Glutamatergic neuron (in vitro differentiated cells): Measurements from ENCODE around the gene SAP30BP. TPM values are rescaled to one million over a fixed set of nuclear protein-coding genes. Genes with fewer than 3 reads are reported as not detected.

ENCODE experiments used
- DNase-seq: peaks from one replicate; pipeline ENCODE4 v3.0.0; 2022
- H3K27ac Mint-ChIP-seq: one replicate; pipeline ENCODE4 v1.8.0; 2020; ENCODE audit warnings: mild to moderate bottlenecking, mixed read lengths, inconsistent platforms; ENCODE audit not compliant: unreplicated experiment
- H3K27me3 Mint-ChIP-seq: one replicate; pipeline ENCODE4 v1.8.0; 2020; ENCODE audit warnings: mild to moderate bottlenecking, moderate library complexity, mixed read lengths, inconsistent platforms; ENCODE audit not compliant: unreplicated experiment
- H3K36me3 Mint-ChIP-seq: one replicate; pipeline ENCODE4 v1.8.0; 2020; ENCODE audit warnings: mild to moderate bottlenecking, mixed read lengths, inconsistent platforms; ENCODE audit not compliant: unreplicated experiment
- H3K4me1 Mint-ChIP-seq: one replicate; pipeline ENCODE4 v1.8.0; 2020; ENCODE audit warnings: mild to moderate bottlenecking, low read depth, mixed read lengths, inconsistent platforms; ENCODE audit not compliant: unreplicated experiment
- H3K4me3 Mint-ChIP-seq: one replicate; pipeline ENCODE4 v1.8.0; 2020; ENCODE audit warnings: mild to moderate bottlenecking, mixed read lengths, inconsistent platforms; ENCODE audit not compliant: unreplicated experiment
- H3K9me3 Mint-ChIP-seq: one replicate; pipeline ENCODE4 v1.8.0; 2020; ENCODE audit warnings: mild to moderate bottlenecking, moderate library complexity, mixed read lengths, inconsistent platforms; ENCODE audit not compliant: unreplicated experiment
- total RNA-seq: library from RNA; stranded (reverse); fragmentation: NEBNext Ultra II Directional; extraction: Animal tissue kit (Norgen Biotek cat#: 25700); gene quantifications from one replicate; pipeline ENCODE4 v1.2.1, GENCODE V29; 2021; ENCODE audit not compliant: unreplicated experiment
- TF ChIP-seq, protein P1 (sequence below): fragments of 200-600 bp; sonication (generic); IDR thresholded peaks from one replicate; pipeline ENCODE4 v1.5.0; 2021; ENCODE audit not compliant: partially characterized antibody, unreplicated experiment

The SAP30BP gene
- total RNA-seq, 1 donor from 2014 or later, result 115 TPM

DNA sequence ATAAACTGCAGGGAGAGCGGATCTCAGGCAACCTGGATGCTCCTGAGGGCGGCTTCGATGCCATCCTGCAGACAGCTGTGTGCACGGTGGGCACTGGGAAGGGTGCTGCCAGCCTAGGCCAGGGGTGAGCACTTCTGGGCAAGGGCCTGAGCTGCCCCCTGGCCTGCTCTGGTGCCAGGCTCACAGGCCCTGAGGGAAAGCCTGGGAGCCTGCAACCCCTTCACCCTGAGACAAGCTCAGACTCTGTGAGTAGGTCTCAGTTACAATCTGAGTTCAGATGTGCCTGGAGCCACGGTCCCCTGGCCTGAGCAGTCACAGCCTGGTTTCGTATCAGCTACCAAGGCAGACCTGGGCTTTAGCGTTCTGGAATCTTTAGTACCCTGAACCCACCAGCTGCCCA lies 62.2 kb downstream of the SAP30BP start:
- no peaks in the 10 kb centered on the region for H3K4me1 Mint-ChIP-seq
- H3K9me3 Mint-ChIP-seq, result no peaks in the 10 kb centered on the region
- no peak for DNase-seq
- peaks cover 2% of the 10 kb centered on the region for H3K27me3 Mint-ChIP-seq
- TF ChIP-seq, protein P1, sequence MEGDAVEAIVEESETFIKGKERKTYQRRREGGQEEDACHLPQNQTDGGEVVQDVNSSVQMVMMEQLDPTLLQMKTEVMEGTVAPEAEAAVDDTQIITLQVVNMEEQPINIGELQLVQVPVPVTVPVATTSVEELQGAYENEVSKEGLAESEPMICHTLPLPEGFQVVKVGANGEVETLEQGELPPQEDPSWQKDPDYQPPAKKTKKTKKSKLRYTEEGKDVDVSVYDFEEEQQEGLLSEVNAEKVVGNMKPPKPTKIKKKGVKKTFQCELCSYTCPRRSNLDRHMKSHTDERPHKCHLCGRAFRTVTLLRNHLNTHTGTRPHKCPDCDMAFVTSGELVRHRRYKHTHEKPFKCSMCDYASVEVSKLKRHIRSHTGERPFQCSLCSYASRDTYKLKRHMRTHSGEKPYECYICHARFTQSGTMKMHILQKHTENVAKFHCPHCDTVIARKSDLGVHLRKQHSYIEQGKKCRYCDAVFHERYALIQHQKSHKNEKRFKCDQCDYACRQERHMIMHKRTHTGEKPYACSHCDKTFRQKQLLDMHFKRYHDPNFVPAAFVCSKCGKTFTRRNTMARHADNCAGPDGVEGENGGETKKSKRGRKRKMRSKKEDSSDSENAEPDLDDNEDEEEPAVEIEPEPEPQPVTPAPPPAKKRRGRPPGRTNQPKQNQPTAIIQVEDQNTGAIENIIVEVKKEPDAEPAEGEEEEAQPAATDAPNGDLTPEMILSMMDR, result no peak
- no peak overlapping the region for H3K4me3 Mint-ChIP-seq
- no peak overlapping the region for H3K27ac Mint-ChIP-seq
- H3K36me3 Mint-ChIP-seq, result no peaks in the 10 kb centered on the region

DNA sequence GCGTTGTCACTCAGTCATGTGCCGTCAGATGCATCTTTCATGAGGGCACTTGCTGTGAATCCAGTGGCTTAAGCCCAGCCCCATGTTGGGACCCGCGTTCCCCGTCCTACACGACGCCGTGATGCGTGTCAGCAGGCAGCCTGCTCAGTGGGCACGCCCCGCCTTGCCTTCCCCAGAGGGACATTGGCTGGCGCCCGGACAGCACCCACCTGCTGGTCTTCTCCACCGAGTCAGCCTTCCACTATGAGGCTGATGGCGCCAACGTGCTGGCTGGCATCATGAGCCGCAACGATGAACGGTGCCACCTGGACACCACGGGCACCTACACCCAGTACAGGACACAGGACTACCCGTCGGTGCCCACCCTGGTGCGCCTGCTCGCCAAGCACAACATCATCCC lies 62.9 kb downstream of the SAP30BP start:
- TF ChIP-seq, protein P1, result no peak
- Mint-ChIP-seq H3K27ac (no peak overlapping the region), H3K36me3 (no peaks in the 10 kb centered on the region), H3K9me3 (no peaks in the 10 kb centered on the region), H3K4me3 (no peak overlapping the region), H3K4me1 (no peaks in the 10 kb centered on the region), H3K27me3 (peaks cover 2% of the 10 kb centered on the region)
- no peak for DNase-seq

DNA sequence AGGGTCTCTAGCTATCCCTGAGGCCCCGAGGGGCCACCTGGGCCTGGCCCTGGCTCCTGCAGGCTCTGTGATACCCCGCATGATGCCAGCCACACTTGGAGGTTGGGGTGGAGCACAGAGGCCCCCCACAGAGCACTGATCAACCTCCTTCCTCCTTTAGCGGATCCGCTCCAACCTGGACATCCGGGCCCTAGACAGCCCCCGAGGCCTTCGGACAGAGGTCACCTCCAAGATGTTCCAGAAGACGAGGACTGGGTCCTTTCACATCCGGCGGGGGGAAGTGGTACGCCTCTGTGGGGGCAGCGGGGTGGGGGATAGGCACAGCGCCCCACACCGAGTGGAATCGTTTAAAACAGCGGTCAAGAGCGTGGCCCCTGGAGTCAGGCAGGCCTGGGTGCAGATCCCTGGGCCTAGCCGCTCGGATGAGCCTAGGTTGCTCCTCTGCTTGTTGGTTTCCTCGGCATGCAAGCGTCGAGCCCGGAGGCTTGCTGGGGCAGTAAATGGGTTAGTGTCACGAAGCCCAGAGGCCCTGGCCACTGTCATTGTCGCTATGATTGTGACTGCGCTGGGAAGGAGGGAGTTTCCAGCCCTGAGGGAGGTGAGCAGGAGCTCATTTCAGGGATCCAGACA lies 64.1 kb downstream of the SAP30BP start:
- TF ChIP-seq, protein P1, result no peak
- Mint-ChIP-seq H3K36me3 (peaks cover 4% of the 10 kb centered on the region), H3K27me3 (peaks cover 5% of the 10 kb centered on the region), H3K4me1 (no peaks in the 10 kb centered on the region), H3K27ac (no peak overlapping the region), H3K9me3 (peaks cover 3% of the 10 kb centered on the region), H3K4me3 (no peak overlapping the region)
- DNase-seq, result no peak

DNA sequence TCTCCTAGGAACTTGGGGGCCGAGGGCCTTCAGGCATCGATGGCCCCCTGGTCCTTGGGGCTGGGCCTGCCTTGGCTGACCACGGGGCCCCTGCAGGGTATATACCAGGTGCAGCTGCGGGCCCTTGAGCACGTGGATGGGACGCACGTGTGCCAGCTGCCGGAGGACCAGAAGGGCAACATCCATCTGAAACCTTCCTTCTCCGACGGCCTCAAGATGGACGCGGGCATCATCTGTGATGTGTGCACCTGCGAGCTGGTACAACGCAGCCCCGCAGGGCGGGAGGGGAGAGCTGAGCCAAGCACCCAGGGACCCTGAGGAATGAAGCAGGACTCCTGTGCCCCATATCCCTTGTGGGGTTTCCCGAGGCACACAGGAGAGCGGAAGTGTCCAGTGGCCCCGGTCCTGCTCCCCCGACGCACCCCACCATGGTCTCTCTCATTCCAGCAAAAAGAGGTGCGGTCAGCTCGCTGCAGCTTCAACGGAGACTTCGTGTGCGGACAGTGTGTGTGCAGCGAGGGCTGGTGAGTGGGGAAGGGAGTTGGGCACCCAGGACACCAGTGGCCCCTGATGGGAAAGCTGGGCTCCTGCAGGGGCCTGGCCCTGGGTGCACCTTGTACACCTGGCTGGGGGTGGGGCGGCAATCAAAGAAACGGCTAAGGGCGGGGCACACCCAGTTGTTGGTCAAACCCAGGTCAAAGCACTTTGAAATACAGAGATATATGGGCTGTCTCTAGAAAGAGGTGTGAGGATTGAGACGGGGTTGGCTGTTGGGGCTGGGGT lies 64.8 kb downstream of the SAP30BP start:
- Mint-ChIP-seq H3K36me3 (peaks cover 4% of the 10 kb centered on the region), H3K4me1 (no peaks in the 10 kb centered on the region), H3K9me3 (peaks cover 3% of the 10 kb centered on the region), H3K4me3 (no peak overlapping the region), H3K27ac (no peak overlapping the region), H3K27me3 (peaks cover 5% of the 10 kb centered on the region)
- no peak for DNase-seq
- TF ChIP-seq, protein P1, result no peak

DNA sequence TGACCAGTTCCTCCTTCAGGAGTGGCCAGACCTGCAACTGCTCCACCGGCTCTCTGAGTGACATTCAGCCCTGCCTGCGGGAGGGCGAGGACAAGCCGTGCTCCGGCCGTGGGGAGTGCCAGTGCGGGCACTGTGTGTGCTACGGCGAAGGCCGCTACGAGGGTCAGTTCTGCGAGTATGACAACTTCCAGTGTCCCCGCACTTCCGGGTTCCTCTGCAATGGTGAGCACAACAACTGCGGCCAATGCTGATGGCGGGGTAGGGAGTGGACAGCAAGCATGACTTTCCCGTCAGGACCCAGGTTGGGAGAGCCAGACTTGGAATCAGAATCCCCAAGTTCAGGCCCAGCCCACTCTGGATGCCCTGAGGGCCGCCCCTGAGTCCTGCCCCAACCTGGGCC lies 66.3 kb downstream of the SAP30BP start:
- peaks cover 5% of the 10 kb centered on the region for H3K27me3 Mint-ChIP-seq
- no peak for DNase-seq
- TF ChIP-seq, protein P1, result no peak
- H3K27ac Mint-ChIP-seq, result no peak overlapping the region
- no peaks in the 10 kb centered on the region for H3K4me1 Mint-ChIP-seq
- no peak overlapping the region for H3K4me3 Mint-ChIP-seq
- peaks cover 4% of the 10 kb centered on the region for H3K36me3 Mint-ChIP-seq
- peaks cover 5% of the 10 kb centered on the region for H3K9me3 Mint-ChIP-seq
